Ishikawa (cell line): ENCODE data around the gene HYDIN.

Experiments used
- CREB1 ChIP-seq: IDR thresholded peaks from 2 replicates; pipeline ENCODE4 v1.6.1; 2012; ENCODE audit warnings: low read depth
- RAD21 ChIP-seq: IDR thresholded peaks from 2 replicates; pipeline ENCODE4 v1.6.1; 2012; ENCODE audit warnings: low read depth
- TF ChIP-seq, protein P1 (sequence below): IDR thresholded peaks from 2 replicates; pipeline ENCODE4 v1.6.1; 2012; ENCODE audit warnings: low read depth, mild to moderate bottlenecking

DNA sequence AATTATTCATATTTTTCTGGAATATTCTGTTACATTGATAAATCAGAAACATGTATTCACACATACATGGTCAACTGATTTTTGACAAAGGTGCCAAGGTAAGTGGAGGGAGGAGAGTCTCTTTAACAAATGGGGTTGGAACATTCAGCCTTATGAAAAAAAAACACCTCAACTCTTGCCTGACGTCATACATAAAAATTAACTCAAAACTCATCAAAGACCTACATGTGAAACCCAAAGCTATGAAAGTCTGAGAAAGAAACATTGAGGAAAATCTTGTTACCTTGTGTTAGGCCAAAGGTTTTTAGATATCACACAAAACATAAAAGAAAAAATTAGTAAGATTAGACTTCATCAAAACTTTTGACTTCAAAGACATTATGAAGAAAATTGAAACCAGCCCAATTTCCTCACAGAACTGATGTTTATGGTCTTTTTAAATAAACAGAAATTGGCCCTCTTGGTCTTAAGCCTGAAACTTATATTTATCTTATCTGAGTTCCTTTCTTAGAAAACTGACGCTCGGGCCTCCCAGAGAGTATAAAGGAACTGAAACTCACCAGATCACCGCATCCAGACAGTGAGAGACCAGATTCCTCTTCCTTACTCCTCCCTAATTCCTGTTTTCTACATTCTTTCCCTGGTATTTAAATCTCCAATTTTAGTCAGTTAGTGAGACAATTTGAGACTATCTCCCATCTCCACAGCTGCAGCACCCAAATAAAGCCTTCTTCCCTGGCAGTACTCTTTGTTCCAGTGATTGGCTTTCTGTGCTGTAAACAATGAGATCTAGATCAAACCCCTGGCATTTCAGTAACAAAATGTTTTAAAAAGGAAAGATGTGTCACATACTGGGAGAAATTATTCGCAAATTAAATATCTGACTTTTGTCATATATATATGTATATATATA lies 4.0 kb downstream of the HYDIN start:
- TF ChIP-seq CREB1 = no peak
- TF ChIP-seq RAD21 = no peak
- TF ChIP-seq, protein P1, sequence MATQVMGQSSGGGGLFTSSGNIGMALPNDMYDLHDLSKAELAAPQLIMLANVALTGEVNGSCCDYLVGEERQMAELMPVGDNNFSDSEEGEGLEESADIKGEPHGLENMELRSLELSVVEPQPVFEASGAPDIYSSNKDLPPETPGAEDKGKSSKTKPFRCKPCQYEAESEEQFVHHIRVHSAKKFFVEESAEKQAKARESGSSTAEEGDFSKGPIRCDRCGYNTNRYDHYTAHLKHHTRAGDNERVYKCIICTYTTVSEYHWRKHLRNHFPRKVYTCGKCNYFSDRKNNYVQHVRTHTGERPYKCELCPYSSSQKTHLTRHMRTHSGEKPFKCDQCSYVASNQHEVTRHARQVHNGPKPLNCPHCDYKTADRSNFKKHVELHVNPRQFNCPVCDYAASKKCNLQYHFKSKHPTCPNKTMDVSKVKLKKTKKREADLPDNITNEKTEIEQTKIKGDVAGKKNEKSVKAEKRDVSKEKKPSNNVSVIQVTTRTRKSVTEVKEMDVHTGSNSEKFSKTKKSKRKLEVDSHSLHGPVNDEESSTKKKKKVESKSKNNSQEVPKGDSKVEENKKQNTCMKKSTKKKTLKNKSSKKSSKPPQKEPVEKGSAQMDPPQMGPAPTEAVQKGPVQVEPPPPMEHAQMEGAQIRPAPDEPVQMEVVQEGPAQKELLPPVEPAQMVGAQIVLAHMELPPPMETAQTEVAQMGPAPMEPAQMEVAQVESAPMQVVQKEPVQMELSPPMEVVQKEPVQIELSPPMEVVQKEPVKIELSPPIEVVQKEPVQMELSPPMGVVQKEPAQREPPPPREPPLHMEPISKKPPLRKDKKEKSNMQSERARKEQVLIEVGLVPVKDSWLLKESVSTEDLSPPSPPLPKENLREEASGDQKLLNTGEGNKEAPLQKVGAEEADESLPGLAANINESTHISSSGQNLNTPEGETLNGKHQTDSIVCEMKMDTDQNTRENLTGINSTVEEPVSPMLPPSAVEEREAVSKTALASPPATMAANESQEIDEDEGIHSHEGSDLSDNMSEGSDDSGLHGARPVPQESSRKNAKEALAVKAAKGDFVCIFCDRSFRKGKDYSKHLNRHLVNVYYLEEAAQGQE = no peak
